ENCODE data around the gene TMEM62. TPM values are rescaled to one million over a fixed set of nuclear protein-coding genes. Genes with fewer than 3 reads are reported as not detected.

TMEM62 gene
- total RNA-seq (2021): 6.2 and 7.2 TPM in 2 replicates
- long read RNA-seq, partial matches to known transcripts: 2 of 11 reads
- long read RNA-seq, other reads (novel, unspliced or antisense): 6 of 11 reads

- Mint-ChIP-seq H3K27me3 (ENCODE audit: low read depth) (peaks cover 40% of the 10 kb centered on the region), H3K4me3 (peak within 1 kb of the TSS; percentile 86 to 91), H3K9me3 (peaks cover 7 to 11% of the 10 kb centered on the region in 2 experiments), H3K4me1 (peaks cover 19 to 21% of the 10 kb centered on the region in 2 experiments), H3K36me3 (ENCODE audit: insufficient read depth in 1 of 3, low read depth in 3 of 3) (peaks cover 0 to 11% (median 2%) of the 10 kb centered on the region in 3 experiments; a peak in 2 of 7 replicates), H3K27ac (peak within 1 kb of the TSS in 2 of 3 experiments; percentile 57 to 62; a peak in 3 of 7 replicates)
- H3K9ac ChIP-seq (ENCODE audit: extremely low read depth, insufficient read length, low read length): peak within 1 kb of the TSS; percentile 48
- peak; percentile 81 for DNase-seq
- peak within 1 kb of the TSS; percentile 26; the same call in 1 of the 2 replicates for H3K14ac ChIP-seq (ENCODE audit: insufficient read depth, low read length)
- H4K8ac ChIP-seq (replicated peaks; ENCODE audit: insufficient read length, low read depth, low read length): no peak within 1 kb of the TSS
- H3K27ac ChIP-seq (ENCODE audit: insufficient read length, low read depth, low read length): no peak within 1 kb of the TSS
- no peak within 1 kb of the TSS for H3K23ac ChIP-seq (ENCODE audit: insufficient read length, low read depth, low read length)
- H3K56ac ChIP-seq (ENCODE audit: insufficient read length, low read depth, low read length): no peak within 1 kb of the TSS
- no peak within 1 kb of the TSS for H2BK12ac ChIP-seq (ENCODE audit: insufficient read length, low read depth, low read length)
- H3K79me2 ChIP-seq (ENCODE audit: insufficient read depth, low read length): no peaks in the 10 kb centered on the region
- no peak within 1 kb of the TSS for H4K91ac ChIP-seq (ENCODE audit: insufficient read length, low read depth, low read length)
- H3K18ac ChIP-seq (ENCODE audit: insufficient read length, low read depth, low read length): peak within 1 kb of the TSS; percentile 16
- H3T11ph ChIP-seq (ENCODE audit: low read length): no peak within 1 kb of the TSS
- WGBS (ENCODE audit: extremely low coverage, insufficient read length, low lambda C conversion rate): no CpG with 5 or more reads among the region's 66 CpGs
- H3K23me2 ChIP-seq (ENCODE audit: insufficient read length, low read depth, low read length, poor library complexity, severe bottlenecking): peaks cover 6% of the 10 kb centered on the region
- H2BK120ac ChIP-seq (ENCODE audit: low read depth, low read length, poor library complexity, severe bottlenecking): no peak within 1 kb of the TSS
- no peaks in the 10 kb centered on the region for H4K20me1 ChIP-seq (ENCODE audit: control insufficient read depth, insufficient read depth, insufficient read length)
- H3K4me2 ChIP-seq (ENCODE audit: insufficient read depth, insufficient read length, low read length): peak within 1 kb of the TSS; percentile 59
- H2AK5ac ChIP-seq (ENCODE audit: insufficient read length, low read length): no peak within 1 kb of the TSS
- TF ChIP-seq CTCF (conservative IDR thresholded peaks at IDR 0.05): no peak; the same call in 2 of the 3 replicates
- H3K4me1 ChIP-seq (ENCODE audit: insufficient read depth, low read length): no peaks in the 10 kb centered on the region; the same call in 1 of the 2 replicates
- H2BK15ac ChIP-seq (ENCODE audit: low read depth, low read length): no peak within 1 kb of the TSS
- H3K27me3 ChIP-seq (ENCODE audit: insufficient read depth, low read length): peaks cover 7% of the 10 kb centered on the region; the same call in 1 of the 2 replicates
- H2AFZ ChIP-seq (ENCODE audit: low read length): peak within 1 kb of the TSS; percentile 17
- H3K9me3 ChIP-seq (ENCODE audit: control insufficient read depth, low read depth, low read length): no peaks in the 10 kb centered on the region
- H2BK5ac ChIP-seq (ENCODE audit: insufficient read length, low read length): no peak within 1 kb of the TSS
- H3K4ac ChIP-seq (ENCODE audit: low read depth, low read length): no peak within 1 kb of the TSS
- H2BK20ac ChIP-seq (ENCODE audit: low read depth, low read length, poor library complexity, severe bottlenecking): no peak within 1 kb of the TSS
- no peak within 1 kb of the TSS for H4K5ac ChIP-seq (ENCODE audit: insufficient read length, low read depth, low read length)
- no peaks in the 10 kb centered on the region for H3K79me1 ChIP-seq (ENCODE audit: insufficient read depth, low read depth, low read length, poor library complexity, severe bottlenecking)
Observed at GRCh38 chr15:43133430-43134156, at the start of gene TMEM62. TMEM62 (plus strand) TSS chr15:43133586; CDS start chr15:43133803, 217 bp downstream.

Measured in H9 (cell line).